Astrocyte of the cerebellum (primary cell): ENCODE measurements around the gene KRTAP10-3.
"Not testable (repeated sequence)": the region's sequence is repeated elsewhere in the genome, so short reads cannot be mapped to it uniquely, and the experiment has no call there.

Source experiments
- DNase-seq: peaks from one replicate; pipeline ENCODE4 v3.0.0-alpha.2; 2011; ENCODE audit warnings: low read depth
- H3K4me3 ChIP-seq: 2 replicates; pipeline ENCODE4 v1.5.1; 2011; ENCODE audit warnings: mild to moderate bottlenecking, low read depth, low read length, moderate library complexity
- in situ Hi-C: cut with HindIII; loops from 2 replicates; pipeline ENCODE4 v1.10.0; 2017; ENCODE audit warnings: low sequenced_read_pairs
- TF ChIP-seq, protein P1 (sequence below): IDR thresholded peaks from 2 replicates; pipeline ENCODE4 v1.5.1; 2012; ENCODE audit warnings: low read length, low read depth, moderate library complexity, mild to moderate bottlenecking; ENCODE audit errors: missing control alignments

Gene KRTAP10-3

GRCh38 chr21:44578371-44579055 lies 19.9 kb upstream of the KRTAP10-3 start:
- TF ChIP-seq, protein P1, sequence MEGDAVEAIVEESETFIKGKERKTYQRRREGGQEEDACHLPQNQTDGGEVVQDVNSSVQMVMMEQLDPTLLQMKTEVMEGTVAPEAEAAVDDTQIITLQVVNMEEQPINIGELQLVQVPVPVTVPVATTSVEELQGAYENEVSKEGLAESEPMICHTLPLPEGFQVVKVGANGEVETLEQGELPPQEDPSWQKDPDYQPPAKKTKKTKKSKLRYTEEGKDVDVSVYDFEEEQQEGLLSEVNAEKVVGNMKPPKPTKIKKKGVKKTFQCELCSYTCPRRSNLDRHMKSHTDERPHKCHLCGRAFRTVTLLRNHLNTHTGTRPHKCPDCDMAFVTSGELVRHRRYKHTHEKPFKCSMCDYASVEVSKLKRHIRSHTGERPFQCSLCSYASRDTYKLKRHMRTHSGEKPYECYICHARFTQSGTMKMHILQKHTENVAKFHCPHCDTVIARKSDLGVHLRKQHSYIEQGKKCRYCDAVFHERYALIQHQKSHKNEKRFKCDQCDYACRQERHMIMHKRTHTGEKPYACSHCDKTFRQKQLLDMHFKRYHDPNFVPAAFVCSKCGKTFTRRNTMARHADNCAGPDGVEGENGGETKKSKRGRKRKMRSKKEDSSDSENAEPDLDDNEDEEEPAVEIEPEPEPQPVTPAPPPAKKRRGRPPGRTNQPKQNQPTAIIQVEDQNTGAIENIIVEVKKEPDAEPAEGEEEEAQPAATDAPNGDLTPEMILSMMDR = no peak
- DNase-seq = no peak
- H3K4me3 ChIP-seq = no peak overlapping the region
- in situ Hi-C loops = no loop called here

DNA sequence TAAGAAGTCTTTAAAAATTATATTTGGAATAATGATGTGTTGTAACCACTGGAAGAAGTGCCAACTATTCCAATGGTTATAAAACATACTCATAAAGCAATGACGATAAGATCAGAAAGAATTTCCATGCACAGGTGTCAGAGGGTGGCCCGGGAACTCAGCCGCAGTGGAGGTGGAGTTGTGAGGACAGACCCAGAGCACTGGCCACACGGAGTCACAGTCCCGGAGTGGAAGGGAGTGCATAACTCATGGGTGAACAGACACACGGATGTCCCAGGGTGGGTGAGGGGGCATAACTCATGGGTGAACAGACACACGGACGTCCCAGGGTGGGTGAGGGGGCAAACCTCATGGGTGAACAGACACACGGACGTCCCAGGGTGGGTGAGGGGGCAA lies 17.4 kb upstream of the KRTAP10-3 start:
- in situ Hi-C loops = no loop called here
- no peak for DNase-seq
- TF ChIP-seq, protein P1 = no peak
- no peak overlapping the region for H3K4me3 ChIP-seq

DNA sequence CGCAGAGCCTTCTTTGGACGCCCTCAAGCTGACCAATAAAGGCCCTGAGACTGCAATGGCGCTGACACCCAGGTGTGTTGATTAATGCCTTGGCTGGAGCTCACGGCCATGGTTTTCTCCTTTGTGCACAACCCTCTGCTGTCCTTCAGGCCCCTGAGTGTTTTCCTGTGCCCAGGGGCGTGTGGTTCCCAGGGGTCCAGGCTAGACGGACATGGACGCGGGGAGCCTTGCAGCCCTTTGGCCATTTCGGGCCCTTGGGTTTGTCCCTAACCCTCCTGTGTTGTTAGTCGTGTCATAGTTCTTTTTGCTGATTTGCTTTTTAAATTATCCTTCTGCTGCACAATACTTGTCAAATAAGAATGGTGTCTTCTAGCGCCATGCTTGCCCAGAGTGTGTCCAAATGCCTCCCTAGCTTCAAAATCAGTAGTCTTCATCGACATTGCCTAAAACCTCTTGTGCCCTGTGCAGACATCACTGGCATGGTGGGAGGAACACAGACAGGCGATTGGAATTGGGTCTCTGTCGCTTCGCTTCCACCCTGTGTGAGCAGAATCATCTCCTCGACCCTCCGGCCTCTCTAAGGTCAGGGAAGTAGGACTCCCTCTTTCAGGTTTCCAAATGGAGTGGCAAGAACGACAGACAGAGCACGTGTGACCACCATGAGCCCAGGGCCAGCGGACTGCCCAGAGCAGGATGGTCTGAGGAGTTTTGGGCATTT lies 16.9 kb upstream of the KRTAP10-3 start:
- TF ChIP-seq, protein P1 = no peak
- in situ Hi-C loops = no loop called here
- H3K4me3 ChIP-seq = no peak overlapping the region
- DNase-seq = no peak

DNA sequence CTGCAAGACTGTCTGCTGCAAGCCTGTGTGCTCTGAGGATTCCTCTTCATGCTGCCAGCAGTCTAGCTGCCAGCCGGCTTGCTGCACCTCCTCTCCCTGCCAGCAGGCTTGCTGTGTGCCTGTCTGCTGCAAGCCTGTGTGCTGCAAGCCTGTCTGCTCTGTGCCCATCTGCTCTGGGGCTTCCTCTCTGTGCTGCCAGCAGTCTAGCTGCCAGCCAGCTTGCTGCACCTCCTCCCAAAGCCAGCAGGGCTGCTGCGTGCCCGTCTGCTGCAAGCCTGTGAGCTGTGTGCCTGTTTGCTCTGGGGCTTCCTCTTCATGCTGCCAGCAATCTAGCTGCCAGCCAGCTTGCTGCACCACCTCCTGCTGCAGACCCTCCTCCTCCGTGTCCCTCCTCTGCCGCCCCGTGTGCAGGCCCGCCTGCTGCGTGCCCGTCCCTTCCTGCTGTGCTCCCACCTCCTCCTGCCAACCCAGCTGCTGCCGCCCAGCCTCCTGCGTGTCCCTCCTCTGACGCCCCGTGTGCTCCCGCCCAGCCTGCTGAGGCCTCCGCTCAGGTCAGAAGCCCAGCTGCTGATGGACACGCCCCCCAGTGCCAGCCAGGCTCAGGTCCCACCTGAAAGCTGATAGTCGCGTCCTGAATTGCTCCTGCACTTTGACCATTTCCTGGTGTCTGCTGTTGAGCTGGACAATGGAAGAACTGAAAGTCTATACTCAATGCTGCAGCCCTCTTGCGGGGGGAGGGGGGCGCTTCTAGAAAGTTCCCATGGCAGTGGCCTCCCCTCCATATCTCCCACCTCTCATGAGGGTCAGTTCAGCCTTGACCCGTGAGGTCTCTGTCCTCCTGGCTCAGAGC lies 16.1 kb upstream of the KRTAP10-3 start:
- TF ChIP-seq, protein P1 = no peak
- H3K4me3 ChIP-seq = no peak overlapping the region
- no peak for DNase-seq
- in situ Hi-C loops = no loop called here

- in situ Hi-C loops, DNase-seq, H3K4me3 ChIP-seq: not testable (repeated sequence)
Observed at GRCh38 chr21:44573630-44574456, 15.2 kb upstream of the KRTAP10-3 start, which contains the start of gene KRTAP10-4. Gene KRTAP10-4, plus strand, starts transcription at chr21:44573729. Its CDS starts 30 bp downstream, at chr21:44573759.

- no peak overlapping the region for H3K4me3 ChIP-seq
- no peak for DNase-seq
- TF ChIP-seq, protein P1 = no peak
- in situ Hi-C loops = no loop called here
Observed at GRCh38 chr21:44572959-44573583, 14.5 kb upstream of the KRTAP10-3 start.
